Mammary epithelial cell (primary cell): ENCODE results near the gene INSC.

Source experiments
- EZH2 ChIP-seq: IDR thresholded peaks from 2 replicates; pipeline ENCODE4 v1.6.1; 2012; ENCODE audit warnings: low read length, inconsistent platforms, borderline replicate concordance
- TF ChIP-seq, protein P1 (sequence below), 2 donors: IDR thresholded peaks in 1 of 2; conservative IDR thresholded peaks in 1 of 2; 2 replicates each; pipeline ENCODE4 v1.5.1; 2011 to 2012; ENCODE audit warnings: inconsistent platforms in 2 of 2, low read length in 2 of 2, mild to moderate bottlenecking in 2 of 2, control low read depth in 1 of 2, low read depth in 1 of 2; ENCODE audit not compliant: insufficient read depth in 1 of 2; ENCODE audit errors: extremely low read depth in 1 of 2

DNA sequence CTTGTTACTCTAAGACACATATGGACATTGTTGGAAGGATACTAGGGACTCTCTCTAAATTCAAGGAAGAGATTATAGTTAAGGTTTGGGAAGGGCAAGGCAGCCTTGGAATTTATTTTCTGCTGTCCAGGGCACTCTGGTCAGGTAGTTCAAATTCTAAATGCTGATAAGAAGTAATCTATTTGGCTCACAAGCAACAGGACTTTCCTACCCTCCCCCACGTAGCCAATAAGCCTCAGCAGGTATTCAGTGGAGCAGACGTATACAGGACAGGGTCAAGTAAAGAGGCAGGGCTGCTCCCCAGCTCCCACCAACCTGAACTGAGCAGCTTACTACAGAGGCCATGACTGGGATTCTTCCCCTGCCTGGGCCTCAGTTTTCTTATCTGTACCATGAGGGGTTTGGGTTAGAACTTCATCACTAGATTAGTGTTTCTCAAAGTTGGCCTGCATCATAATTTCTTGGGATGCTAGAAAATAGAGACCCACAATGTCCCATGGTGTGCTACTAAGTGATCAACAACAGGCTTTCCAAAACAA lies 6.1 kb upstream of the INSC start:
- TF ChIP-seq, protein P1, sequence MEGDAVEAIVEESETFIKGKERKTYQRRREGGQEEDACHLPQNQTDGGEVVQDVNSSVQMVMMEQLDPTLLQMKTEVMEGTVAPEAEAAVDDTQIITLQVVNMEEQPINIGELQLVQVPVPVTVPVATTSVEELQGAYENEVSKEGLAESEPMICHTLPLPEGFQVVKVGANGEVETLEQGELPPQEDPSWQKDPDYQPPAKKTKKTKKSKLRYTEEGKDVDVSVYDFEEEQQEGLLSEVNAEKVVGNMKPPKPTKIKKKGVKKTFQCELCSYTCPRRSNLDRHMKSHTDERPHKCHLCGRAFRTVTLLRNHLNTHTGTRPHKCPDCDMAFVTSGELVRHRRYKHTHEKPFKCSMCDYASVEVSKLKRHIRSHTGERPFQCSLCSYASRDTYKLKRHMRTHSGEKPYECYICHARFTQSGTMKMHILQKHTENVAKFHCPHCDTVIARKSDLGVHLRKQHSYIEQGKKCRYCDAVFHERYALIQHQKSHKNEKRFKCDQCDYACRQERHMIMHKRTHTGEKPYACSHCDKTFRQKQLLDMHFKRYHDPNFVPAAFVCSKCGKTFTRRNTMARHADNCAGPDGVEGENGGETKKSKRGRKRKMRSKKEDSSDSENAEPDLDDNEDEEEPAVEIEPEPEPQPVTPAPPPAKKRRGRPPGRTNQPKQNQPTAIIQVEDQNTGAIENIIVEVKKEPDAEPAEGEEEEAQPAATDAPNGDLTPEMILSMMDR (conservative IDR thresholded peaks at IDR 0.05 in 1 of 2, IDR thresholded peaks at IDR 0.05 in 1 of 2; ENCODE audit: extremely low read depth in 1 of 2, insufficient read depth in 1 of 2, low read depth in 1 of 2, low read length in 2 of 2), result no peak
- no peak for TF ChIP-seq EZH2
